OCI-LY7 (cell line): ENCODE results near the gene GALNT12. TPM values are rescaled to one million over a fixed set of nuclear protein-coding genes. Genes with fewer than 3 reads are reported as not detected.

Experiments
- BruUV-seq: library from RNA; stranded (reverse); fragments of 400-500 nt; replicated peaks from 2 replicates; lab custom pipeline; 2021; lab: Mats Ljungman, UMichigan
- CTCF ChIA-PET: fragments of 300-600 bp; sonication (Branson Sonifier 250); formaldehyde crosslinking; loops from one replicate; lab custom pipeline; 2022; ENCODE audit warnings: antibody characterized with exemption; ENCODE audit not compliant: unreplicated experiment; lab: Charles Lee
- POLR2A ChIA-PET: fragments of 300-600 bp; sonication (Branson Sonifier 250); formaldehyde crosslinking; loops from one replicate; lab custom pipeline; 2022; ENCODE audit warnings: antibody characterized with exemption; lab: Charles Lee
- DNase-seq: peaks from one replicate; pipeline ENCODE4 v3.0.0-alpha.2; 2015; ENCODE audit warnings: low spot score
- H2AFZ ChIP-seq: fragments of 200-600 bp; sonication (generic), shearing (Covaris generic); 2 replicates; pipeline ENCODE4 v1.6.1; 2014; ENCODE audit warnings: mild to moderate bottlenecking, antibody characterized with exemption, low read length, moderate library complexity
- H3K27ac ChIP-seq: fragments of 200-600 bp; sonication (generic); 2 replicates; pipeline ENCODE4 v1.5.1; 2014; ENCODE audit warnings: mixed run types, low read depth, mild to moderate bottlenecking, moderate library complexity, low read length, inconsistent platforms; ENCODE audit not compliant: poor library complexity, severe bottlenecking
- H3K36me3 ChIP-seq: fragments of 200-600 bp; sonication (generic); 2 replicates; pipeline ENCODE4 v1.6.1; 2014; ENCODE audit warnings: mild to moderate bottlenecking, antibody characterized with exemption, low read length, moderate library complexity, mixed read lengths; ENCODE audit not compliant: insufficient read depth
- H3K4me1 ChIP-seq: fragments of 200-600 bp; sonication (generic); 2 replicates; pipeline ENCODE4 v1.5.1; 2014; ENCODE audit warnings: mild to moderate bottlenecking, low read length; ENCODE audit not compliant: insufficient read depth, poor library complexity, severe bottlenecking
- H3K4me2 ChIP-seq: fragments of 200-600 bp; sonication (generic); 2 replicates; pipeline ENCODE4 v1.6.1; 2014; ENCODE audit warnings: mild to moderate bottlenecking, low read length
- H3K4me3 ChIP-seq: fragments of 200-600 bp; sonication (generic); 2 replicates; pipeline ENCODE4 v1.5.1; 2014; ENCODE audit warnings: mild to moderate bottlenecking, low read depth, low read length; ENCODE audit not compliant: poor library complexity, severe bottlenecking
- H3K79me2 ChIP-seq: fragments of 200-600 bp; sonication (generic); 2 replicates; pipeline ENCODE4 v1.6.1; 2016; ENCODE audit warnings: low read depth, mild to moderate bottlenecking, low read length, moderate library complexity, mixed read lengths; ENCODE audit not compliant: insufficient read depth
- H3K9me2 ChIP-seq: fragments of 200-600 bp; sonication (generic); 2 replicates; pipeline ENCODE4 v1.6.1; 2016; ENCODE audit warnings: mild to moderate bottlenecking, low read length, mixed read lengths; ENCODE audit not compliant: insufficient read depth
- H3K9me3 ChIP-seq: fragments of 200-600 bp; sonication (generic); 2 replicates; pipeline ENCODE4 v1.6.1; 2014; ENCODE audit warnings: mild to moderate bottlenecking, mixed run types, low read length, mixed read lengths
- H4K20me1 ChIP-seq: fragments of 200-600 bp; sonication (generic); 2 replicates; pipeline ENCODE4 v1.6.1; 2014; ENCODE audit warnings: mild to moderate bottlenecking, antibody characterized with exemption, low read length, moderate library complexity, mixed read lengths; ENCODE audit not compliant: insufficient read depth
- CTCF ChIP-seq: fragments of 200-600 bp; sonication (generic); conservative IDR thresholded peaks from 2 replicates; pipeline ENCODE4 v1.5.1; 2014; ENCODE audit warnings: mild to moderate bottlenecking, antibody characterized with exemption, low read length, moderate library complexity, mixed read lengths
- EZH2phosphoT487 ChIP-seq: fragments of 200-600 bp; sonication (generic); IDR thresholded peaks from 2 replicates; pipeline ENCODE4 v1.6.1; 2018; ENCODE audit warnings: low read depth, borderline replicate concordance, mild to moderate bottlenecking, mixed run types, antibody characterized with exemption, low read length, moderate library complexity, mixed read lengths
- intact Hi-C: fragments of 100-400 bp; cut with micrococcal nuclease; formaldehyde crosslinking; loops from one replicate; pipeline ENCODE4 v1.10.0; 2022; ENCODE audit not compliant: unreplicated experiment
- total RNA-seq, 2 experiments: library from RNA; depleted of rRNA in 1 of 2; stranded (reverse); fragments of >200 nt in 1 of 2; shearing (Covaris generic) in 1 of 2; gene quantifications; 2 replicates each; pipeline ENCODE4 v1.2.3, GENCODE V29; 2014 to 2022

The GALNT12 gene
- total RNA-seq, 2 experiments from 2014 or later = 5.5 to 9.7 TPM

GRCh38 chr9:98873526-98873925 is 66.1 kb downstream of the GALNT12 start:
- H3K4me3 ChIP-seq = no peak overlapping the region
- BruUV-seq = no TSS peak
- H3K27ac ChIP-seq = no peak overlapping the region
- no peaks in the 10 kb centered on the region for H3K4me1 ChIP-seq
- no peak overlapping the region for H2AFZ ChIP-seq
- H3K36me3 ChIP-seq = no peaks in the 10 kb centered on the region
- no peak for DNase-seq
- H3K79me2 ChIP-seq = no peaks in the 10 kb centered on the region
- intact Hi-C loops = no loop called here
- H4K20me1 ChIP-seq = no peaks in the 10 kb centered on the region
- TF ChIP-seq CTCF (no peak), EZH2phosphoT487 (no peak)
- no peak overlapping the region for H3K4me2 ChIP-seq
- POLR2A ChIA-PET = no interaction called here
- CTCF ChIA-PET = no interaction called here
- no peaks in the 10 kb centered on the region for H3K9me2 ChIP-seq
- no peaks in the 10 kb centered on the region for H3K9me3 ChIP-seq

GRCh38 chr9:98873951-98874371 is 66.5 kb downstream of the GALNT12 start:
- Histone ChIP-seq H3K4me3 (no peak overlapping the region), H3K36me3 (no peaks in the 10 kb centered on the region), H3K9me3 (no peaks in the 10 kb centered on the region), H3K27ac (no peak overlapping the region), H2AFZ (no peak overlapping the region), H3K79me2 (no peaks in the 10 kb centered on the region), H3K9me2 (no peaks in the 10 kb centered on the region), H3K4me2 (no peak overlapping the region), H4K20me1 (no peaks in the 10 kb centered on the region), H3K4me1 (no peaks in the 10 kb centered on the region)
- POLR2A ChIA-PET = no interaction called here
- no peak for DNase-seq
- intact Hi-C loops = no loop called here
- CTCF ChIA-PET = no interaction called here
- TF ChIP-seq EZH2phosphoT487 = no peak
- TF ChIP-seq CTCF = no peak
- no TSS peak for BruUV-seq

GRCh38 chr9:98874721-98875255 is 67.3 kb downstream of the GALNT12 start:
- no peaks in the 10 kb centered on the region for H3K79me2 ChIP-seq
- no peak overlapping the region for H3K4me3 ChIP-seq
- CTCF ChIA-PET = no interaction called here
- no peaks in the 10 kb centered on the region for H3K36me3 ChIP-seq
- H4K20me1 ChIP-seq = no peaks in the 10 kb centered on the region
- DNase-seq = no peak
- no peak overlapping the region for H3K4me2 ChIP-seq
- H3K4me1 ChIP-seq = no peaks in the 10 kb centered on the region
- H2AFZ ChIP-seq = no peak overlapping the region
- intact Hi-C loops = no loop called here
- BruUV-seq = no TSS peak
- no peaks in the 10 kb centered on the region for H3K9me3 ChIP-seq
- H3K27ac ChIP-seq = no peak overlapping the region
- no peaks in the 10 kb centered on the region for H3K9me2 ChIP-seq
- POLR2A ChIA-PET = interaction anchor here (0.8 kb wide), 1 partner anchor 14 kb away, joined by 3 read pairs; no protein-coding TSS in a partner anchor
- TF ChIP-seq CTCF = no peak
- no peak for TF ChIP-seq EZH2phosphoT487
